Right renal cortex interstitium (tissue), 3 donors: ENCODE measurements around the gene BRSK1. TPM values are rescaled to one million over a fixed set of nuclear protein-coding genes. Genes with fewer than 3 reads are reported as not detected.

Experiments
- DNase-seq, 3 donors: peaks; one replicate each; pipeline ENCODE4 v3.0.0-alpha.2; 2013; ENCODE audit warnings: low read depth in 3 of 3, low spot score in 2 of 3
- polyA plus RNA-seq, 3 donors: library from polyadenylated mRNA; unstranded; fragments of 120-200 nt; gene quantifications; one replicate each; pipeline ENCODE4 v1.2.1, GENCODE V29; 2013; ENCODE audit not compliant: insufficient read length in 3 of 3

BRSK1 gene
- polyA plus RNA-seq, 3 donors = 11.5 to 13.1 (median 11.8) TPM

DNA sequence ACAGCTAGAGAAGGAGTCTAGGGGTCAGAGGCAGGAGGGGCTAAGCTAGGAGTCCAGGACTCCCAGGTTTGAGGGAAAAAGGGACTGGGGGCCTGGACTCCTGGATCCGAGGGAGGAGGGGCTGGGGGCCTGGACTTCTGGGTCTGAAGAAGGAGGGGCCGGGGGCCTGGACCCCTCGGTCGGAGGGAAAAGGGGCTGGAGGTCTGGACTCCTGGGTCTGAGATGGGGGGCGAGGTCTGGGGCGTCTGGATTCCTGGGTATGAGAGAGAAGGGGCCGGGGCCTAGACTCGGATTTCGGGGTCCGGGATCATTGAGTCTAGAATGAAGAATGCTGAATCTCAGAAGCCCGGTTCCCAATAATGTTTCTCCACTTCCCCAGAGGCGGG lies 18.5 kb downstream of the BRSK1 start:
- DNase-seq = no peak

DNA sequence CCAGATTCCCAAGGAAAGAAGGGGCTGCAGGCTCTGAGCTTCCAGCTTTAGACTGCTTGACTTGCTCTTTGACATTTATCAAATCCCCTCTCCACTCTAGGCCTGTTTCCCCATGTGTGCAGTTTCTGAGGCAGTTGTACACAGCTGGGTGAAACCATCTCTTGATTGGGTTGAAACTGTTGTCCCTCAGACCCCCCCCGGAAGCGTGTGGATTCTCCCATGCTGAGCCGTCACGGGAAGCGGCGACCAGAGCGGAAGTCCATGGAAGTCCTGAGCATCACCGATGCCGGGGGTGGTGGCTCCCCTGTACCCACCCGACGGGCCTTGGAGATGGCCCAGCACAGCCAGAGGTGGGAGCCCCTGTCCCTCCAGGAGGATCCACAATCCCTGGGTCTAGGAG lies 19.7 kb downstream of the BRSK1 start:
- DNase-seq = no peak

DNA sequence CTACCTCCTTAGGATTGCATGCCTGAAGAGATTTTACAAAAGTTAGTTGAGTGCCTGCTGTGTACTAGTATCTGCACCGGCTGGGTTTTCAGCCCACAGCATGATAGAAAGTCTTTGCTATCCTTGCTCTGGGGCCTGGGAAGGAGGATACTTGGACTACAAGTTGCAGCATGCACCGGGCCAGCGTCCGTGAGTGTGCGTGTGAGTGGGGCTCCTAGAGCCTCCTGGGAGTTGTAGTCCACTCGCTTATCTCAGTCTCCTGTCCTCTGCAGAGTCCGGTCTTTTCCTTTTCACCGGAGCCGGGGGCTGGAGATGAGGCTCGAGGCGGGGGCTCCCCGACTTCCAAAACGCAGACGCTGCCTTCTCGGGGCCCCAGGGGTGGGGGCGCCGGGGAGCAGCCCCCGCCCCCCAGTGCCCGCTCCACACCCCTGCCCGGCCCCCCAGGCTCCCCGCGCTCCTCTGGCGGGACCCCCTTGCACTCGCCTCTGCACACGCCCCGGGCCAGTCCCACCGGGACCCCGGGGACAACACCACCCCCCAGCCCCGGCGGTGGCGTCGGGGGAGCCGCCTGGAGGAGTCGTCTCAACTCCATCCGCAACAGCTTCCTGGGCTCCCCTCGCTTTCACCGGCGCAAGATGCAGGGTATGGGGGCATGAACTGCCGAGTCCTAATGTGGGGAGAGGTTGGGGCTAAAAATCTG lies 20.6 kb downstream of the BRSK1 start:
- no peak for DNase-seq

DNA sequence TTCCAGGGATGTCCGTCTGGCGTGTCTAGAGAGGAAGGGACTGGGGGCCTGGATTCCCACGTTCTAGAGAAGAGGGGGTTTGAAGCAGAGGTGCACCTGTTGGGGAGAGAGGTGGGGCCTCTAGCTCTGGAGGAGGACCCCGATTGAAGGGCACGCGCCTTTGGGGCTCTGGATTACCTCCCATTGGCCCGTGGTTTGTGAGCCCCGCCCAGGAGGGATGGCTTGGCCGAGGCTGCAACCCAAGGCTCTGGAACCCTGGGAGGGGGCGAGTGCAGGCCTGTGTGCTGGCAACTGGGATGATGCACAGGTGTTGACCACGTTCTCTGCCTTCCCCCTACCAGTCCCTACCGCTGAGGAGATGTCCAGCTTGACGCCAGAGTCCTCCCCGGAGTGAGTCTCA lies 21.2 kb downstream of the BRSK1 start:
- DNase-seq = no peak

DNA sequence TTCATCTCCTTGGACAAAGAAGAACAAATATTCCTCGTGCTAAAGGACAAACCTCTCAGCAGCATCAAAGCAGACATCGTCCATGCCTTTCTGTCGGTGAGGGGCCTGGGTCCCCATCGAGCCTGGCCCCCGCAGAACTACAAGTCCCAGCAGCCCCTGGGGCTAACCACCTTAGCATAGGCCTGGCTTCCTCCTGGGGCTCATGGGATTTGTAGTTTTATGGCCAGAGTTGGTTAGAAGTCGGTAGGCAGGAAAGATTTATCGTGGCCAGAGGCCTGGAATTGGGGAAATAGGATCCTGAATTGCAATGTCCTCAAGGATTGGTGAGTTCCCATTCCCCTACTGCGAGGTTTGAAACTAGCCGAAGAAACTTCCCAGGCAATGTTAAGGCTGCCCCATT lies 21.7 kb downstream of the BRSK1 start:
- DNase-seq = no peak

DNA sequence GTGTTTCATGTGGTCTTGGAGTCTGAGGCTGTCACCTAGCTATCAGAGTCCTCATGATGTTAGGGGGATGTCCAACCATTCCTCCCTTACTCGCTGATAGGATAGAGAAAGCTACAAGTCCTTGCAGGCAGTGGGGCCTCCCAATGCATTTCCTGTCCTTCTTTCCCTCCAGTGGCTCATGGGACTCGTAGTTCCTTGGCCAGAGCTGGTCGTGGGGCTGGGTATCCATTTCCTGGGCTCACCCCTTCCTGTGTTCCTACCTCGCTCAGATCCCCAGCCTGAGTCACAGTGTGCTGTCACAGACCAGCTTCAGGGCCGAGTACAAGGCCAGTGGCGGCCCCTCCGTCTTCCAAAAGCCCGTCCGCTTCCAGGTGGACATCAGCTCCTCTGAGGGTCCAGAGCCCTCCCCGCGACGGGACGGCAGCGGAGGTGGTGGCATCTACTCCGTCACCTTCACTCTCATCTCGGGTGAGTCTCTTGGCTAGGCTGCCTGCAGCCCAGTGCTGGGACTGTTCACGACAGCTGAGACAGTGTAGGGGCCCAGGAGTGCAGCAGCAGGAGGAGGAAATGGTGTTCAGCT lies 22.3 kb downstream of the BRSK1 start:
- DNase-seq = no peak

DNA sequence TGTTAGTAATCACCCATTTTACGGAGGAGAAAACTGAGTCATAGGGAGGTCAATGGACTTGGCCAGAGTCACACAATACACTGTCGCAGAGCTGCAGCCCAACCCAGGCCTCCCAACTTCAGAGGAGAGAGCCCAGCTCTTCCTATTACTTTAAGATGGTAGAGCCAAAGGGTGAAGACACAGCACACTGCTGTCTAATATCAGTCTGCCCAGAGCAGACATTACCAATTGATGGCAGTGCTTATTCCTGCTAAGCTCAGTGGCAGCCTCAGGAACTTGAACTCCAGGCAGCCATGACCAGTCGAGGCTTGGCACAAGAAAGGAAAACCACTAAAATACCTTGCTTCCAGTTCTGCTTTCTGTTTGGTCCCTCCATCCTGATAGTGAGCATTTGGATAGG lies 22.9 kb downstream of the BRSK1 start:
- no peak for DNase-seq

DNA sequence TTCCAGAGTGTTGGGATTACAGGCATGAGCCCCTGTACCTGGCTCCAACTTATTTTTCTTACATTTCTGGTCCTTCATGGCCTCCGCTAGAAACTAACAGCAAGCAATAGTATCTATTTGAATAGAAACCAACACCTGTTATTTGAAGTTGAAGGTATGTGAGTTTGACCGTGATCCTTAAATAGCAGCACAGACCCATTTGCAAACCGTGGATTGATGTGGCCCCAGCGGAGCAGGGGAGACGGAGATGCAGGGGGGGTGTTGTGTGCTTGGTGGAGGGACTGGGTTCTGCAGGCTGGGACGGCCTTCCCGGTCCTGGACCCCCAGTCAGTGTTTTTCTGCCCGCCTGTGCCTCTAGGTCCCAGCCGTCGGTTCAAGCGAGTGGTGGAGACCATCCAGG lies 24.5 kb downstream of the BRSK1 start:
- no peak for DNase-seq

DNA sequence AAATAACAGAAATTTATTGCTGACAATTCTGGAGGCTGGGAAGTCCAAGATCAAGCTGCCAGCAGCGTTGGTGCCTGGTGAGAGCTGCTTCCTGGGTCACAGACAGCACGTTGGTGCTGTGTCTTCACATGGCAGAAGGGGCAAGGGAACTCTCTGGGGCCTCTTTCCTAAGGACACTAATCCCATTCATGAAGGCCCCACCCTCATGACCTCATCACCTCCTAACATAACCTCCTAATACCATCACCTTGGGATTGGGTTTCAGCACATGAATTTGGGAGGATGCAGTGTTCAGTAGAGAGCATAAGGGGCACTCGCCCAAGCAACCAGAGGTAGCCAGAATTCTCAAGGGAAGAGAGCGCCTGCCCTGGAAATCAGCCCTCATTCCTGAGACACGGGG lies 25.7 kb downstream of the BRSK1 start:
- no peak for DNase-seq

DNA sequence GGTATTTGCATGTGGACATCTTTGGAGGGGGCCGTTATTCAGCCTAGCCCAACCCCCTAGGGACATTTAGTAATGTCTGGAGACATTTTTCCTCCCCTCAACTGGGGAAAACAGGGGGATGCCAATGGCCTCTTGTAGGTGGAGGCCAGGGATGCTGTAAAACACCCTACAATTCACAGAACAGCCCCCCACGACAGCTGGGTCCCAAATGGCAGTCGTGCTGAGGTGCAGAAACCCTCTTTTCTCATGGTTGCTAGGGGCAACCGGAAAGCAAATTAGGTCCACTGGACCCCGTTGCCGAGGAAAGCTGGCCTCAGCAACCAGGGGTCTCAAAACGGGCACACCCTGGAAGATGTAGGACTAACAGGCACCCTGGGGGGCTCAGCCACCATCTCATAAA lies 26.7 kb downstream of the BRSK1 start:
- DNase-seq = no peak

DNA sequence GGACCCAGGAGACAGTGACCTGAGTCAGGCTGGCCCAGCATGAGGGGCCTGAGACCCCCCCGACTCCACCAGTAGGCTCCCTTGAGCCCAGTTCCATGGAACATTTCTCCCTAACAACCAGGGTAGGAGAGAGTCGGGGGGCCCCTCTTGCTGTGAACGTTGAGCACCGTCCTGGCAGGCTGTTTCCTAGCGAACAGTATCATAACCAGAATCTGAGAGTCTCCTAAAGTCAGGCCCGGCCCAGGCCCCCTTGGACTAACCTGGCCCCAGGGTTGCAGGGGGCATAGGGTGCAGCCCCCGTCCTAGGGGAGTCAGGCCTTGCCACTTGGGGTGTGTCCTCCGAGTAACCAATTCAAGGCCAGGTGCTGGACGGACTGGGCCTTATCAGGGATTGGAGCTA lies 27.6 kb downstream of the BRSK1 start:
- DNase-seq = no peak

DNA sequence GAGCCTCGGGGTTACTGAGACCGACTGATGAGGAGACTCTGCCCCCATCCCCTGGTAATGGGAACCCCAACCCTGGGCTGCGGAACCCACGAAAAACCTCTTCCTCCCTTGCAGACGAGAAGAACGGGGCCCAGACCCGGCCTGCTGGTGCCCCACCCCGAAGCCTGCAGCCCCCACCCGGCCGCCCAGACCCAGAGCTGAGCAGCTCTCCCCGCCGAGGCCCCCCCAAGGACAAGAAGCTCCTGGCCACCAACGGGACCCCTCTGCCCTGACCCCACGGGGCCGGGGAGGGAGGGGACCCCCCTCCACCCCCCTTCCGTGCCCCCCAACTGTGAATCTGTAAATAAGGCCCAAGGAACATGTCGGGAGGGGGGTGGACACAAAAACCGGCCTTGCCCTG lies 28.0 kb downstream of the BRSK1 start:
- no peak for DNase-seq

DNA sequence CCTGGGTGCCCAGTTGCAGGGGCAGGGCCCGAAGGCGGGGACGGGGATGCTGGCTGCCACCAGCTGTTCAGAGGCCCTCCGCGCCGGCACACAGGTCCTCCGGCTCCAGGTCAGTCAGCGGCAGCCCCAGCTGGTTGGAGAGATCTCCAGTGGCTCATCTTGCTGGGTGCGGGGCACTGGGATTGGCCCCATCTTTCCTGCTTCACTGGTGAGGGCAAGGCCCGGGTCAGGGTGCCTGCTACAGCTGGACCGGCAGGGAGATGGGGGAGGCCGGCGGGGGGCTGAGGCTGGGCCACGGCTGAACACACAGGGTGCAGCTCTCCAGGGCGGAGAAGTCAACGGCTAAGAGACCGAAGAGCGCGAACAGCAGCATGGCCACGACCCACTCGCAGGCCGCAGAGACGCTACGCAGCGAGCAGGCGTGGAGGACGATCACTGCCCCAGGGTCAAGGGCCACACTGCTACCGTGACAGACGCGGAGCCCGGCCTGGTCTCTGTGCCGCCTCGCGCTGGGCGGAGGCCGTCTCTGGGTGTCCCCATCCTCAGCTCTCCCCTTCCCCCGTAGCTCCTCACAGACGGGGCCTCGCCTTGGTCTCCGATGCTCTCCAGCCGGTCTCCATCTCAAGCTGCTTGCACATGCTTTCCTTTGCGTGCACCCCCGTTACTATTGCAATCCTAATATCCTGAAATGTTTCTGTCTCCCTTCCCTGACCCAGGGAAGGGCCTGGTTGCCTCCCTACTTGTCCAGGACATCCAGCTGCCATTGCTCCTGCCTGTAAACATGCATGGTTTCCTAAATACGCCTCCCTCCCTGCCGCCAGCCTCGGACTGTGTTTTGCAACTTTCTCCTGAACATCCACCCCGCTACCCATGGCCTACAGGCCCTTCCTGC lies 29.1 kb downstream of the BRSK1 start:
- DNase-seq = no peak

DNA sequence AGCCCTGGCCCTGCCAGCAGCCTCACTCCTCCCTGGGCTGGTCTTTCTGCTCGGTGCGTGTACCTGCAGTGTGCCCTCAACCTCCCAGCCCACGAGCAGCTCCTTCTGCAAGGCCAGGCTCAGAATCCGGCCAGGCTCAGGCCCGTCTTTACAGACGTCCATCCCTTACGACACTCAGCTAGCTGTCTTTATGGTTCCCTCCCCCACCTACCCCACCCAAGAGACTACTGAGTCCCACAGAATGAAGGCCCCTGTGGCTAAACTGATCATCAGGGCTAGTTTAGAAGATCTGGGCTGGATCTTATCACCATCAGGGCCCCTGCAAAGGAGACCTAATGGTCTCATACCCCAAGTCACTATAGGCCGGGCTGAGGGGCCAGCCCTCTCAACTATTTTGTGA lies 30.6 kb downstream of the BRSK1 start:
- no peak for DNase-seq

DNA sequence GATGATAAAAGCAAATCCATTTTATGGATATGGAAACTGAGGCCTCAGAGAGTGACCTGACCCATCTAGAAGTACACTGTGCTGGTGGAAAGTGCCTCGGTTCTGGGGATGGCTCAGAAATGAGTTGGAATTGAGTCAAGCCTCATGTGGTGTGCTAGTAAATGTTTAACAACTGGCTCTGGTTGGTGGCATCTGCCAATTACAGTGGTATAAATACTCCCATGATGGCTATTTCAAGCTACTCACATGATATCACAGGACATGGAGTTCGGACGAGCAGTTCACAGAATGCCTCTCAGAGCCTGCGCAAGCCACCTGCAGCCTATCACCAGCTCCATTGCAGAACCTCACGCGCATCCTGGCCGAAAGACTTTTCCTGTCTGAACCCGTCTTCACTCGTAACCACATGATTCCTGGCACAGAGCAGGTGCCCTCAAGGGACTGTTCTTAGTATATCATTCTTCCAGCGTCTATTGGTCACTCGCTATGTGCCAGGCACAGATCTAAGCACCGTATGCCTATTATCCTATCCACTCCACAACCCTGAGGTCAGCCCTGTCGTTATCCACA lies 32.2 kb downstream of the BRSK1 start:
- DNase-seq = no peak

DNA sequence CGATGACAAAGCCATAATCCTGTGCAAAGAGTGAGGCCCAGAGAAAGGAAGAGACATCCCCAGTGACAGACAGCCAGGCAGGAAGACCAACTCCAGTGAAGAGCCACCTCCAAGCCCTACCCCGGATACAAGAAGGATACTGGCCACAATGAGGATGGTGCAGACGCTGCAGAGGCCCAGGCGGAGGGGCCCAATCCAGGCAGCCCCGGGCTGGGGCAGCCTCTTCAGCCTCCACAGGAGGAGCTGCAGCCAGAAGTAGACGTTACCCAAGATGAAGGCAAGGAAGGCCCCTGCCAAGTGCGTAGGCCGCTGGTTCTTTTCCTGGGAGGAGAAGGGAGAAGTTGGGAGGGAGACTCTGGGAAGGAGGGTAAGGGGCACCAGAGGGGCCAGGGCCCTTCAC lies 32.8 kb downstream of the BRSK1 start:
- DNase-seq = no peak

DNA sequence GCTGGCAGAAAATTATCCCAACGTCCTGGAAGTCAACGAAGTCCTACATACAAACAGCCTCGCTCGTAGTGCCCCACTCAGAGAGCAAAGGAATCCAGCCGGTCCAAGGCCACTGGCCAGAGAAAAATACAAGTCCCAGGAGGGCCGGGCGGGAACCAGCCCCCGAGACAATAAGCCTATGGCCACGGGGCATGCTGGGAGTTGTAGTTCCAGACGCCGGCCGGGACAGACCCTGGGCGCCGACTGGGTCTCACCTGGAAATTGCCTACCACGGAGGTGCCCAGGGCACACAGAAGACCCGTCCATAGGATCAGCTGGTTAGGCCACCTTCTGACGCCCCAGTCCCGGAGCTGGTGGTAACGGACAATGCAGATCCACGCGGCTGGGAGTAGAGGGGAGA lies 36.0 kb downstream of the BRSK1 start:
- DNase-seq = no peak

DNA sequence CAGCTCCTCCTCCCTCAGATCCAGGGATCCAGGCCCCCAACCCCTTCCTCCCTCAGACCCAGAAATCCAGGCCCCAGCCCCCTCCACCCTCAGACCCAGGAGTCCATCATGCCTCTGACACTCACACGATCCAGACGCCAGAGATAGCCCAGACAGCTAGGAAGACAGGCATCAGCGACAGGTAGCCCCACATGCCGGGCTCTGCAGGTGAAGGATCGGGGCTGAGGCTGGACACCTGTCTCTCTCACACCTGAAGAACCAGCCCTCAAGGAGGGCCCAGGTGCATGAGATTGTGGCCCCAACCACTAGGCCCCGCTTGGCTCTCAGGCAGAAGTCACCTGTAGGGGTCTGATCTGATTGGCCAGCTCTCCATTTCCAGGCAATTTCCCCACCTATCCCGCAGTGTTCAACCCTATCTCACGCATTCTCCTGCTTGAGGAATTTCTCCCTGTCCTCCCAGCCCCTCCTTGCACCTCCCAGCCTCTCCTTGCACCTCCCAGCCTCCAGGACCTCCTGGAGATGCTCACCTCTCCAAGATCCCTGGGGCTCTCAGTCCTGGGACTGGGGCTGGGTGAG lies 37.1 kb downstream of the BRSK1 start:
- no peak for DNase-seq

DNA sequence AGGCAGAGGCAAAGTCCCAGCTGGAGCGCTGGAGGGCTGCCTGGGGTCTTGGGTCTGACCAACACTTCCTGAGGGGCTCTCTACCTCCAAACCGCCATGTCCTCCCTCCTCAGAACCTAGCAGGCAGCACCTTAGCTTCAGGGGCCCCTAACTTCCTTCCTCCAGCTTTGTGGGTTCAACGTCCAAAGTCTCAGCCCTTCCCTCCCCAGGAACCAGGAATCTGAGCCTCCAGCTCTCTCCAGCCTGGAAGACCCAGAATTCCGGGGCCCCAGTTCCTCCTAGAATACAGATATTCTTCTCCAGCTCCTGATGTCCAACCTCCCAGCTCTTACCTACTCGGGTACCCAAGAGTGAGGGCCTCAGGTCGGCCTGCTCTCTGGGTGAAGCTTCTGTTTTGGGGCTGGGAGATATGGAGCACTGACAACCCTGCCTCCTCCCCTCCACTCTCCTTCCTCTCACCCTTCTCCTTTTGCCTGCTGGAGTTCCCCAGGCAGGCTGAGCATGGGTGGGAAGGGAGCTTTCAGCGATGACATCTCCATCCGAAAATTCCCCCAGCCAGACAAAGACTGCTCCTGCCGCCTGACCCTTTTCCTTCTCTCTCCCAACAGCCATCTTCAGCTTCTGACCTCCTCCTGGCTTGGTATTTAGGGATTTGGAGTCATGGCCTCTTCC lies 37.8 kb downstream of the BRSK1 start:
- no peak for DNase-seq

DNA sequence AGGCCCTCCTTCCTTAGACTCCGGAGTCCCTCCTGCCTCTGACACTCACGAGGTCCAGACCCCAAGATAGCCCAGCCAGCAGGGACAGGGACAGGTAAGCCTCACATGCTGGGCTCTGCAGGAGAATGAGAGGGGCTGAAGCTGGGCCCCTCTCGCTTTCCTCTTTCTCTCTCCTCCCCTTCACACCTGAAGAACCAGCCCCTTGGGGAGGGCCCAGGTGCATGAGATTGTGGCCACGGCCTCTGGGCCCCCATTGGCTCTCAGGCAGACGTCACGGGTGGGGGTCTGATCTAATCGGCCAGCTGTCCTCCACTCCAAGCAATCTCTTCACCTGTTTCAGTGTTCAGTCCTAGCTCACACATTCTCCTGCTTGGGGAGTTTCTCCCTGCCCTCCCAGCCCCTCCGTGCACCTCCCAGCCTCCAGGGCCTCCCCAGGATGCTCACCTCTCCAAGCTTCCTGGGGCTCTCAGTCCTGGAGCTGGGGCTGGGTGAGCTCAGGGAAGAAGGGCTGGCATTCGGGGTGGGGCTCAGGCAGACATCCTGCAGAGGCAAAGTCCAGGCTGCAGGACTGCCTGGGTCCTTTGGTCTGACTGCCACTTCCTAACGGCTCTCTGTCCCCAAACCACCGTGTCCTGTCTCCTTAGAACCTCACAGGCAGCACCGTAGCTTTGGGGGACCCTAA lies 38.5 kb downstream of the BRSK1 start:
- DNase-seq = no peak
